ENCODE data around the gene HSPA6.
"Not testable (repeated sequence)": the region's sequence is repeated elsewhere in the genome, so short reads cannot be mapped to it uniquely, and the experiment has no call there.

DNA sequence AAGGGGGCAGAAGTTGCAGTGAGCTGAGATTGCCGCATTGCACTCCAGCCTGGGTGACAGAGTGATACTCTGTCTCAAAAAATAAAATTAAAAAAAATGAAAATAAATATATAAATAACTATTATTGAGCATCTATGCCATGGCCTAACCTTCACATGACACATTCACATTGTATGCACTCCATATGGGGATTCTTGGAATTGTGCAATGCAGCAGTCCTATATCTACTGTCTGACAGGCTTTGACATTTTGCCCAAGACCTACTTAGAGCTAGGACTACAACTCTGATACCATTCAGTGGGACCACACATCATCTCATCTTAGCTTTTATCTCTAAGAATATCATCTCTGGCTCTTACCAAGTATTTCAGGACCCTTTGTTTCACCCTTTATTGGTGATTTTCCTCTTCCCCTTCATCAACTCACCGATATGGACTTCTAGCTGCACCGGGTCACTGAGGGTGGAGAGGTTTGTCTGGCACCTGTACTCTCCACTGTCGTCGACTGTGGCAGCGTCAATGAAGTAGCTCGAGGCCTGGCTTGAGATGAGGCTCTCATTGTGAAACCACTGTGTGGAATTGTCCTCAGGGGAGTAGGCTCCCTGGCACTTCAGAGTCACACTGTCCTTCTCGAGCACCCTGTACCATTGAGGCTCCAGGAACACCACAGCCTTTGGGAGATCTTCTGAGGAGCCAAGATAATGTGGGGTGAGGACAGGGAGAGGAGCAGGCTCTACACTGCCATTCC, 23.8 kb downstream of the HSPA6 start:
- TF ChIP-seq, protein P1, sequence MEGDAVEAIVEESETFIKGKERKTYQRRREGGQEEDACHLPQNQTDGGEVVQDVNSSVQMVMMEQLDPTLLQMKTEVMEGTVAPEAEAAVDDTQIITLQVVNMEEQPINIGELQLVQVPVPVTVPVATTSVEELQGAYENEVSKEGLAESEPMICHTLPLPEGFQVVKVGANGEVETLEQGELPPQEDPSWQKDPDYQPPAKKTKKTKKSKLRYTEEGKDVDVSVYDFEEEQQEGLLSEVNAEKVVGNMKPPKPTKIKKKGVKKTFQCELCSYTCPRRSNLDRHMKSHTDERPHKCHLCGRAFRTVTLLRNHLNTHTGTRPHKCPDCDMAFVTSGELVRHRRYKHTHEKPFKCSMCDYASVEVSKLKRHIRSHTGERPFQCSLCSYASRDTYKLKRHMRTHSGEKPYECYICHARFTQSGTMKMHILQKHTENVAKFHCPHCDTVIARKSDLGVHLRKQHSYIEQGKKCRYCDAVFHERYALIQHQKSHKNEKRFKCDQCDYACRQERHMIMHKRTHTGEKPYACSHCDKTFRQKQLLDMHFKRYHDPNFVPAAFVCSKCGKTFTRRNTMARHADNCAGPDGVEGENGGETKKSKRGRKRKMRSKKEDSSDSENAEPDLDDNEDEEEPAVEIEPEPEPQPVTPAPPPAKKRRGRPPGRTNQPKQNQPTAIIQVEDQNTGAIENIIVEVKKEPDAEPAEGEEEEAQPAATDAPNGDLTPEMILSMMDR (conservative IDR thresholded peaks at IDR 0.05) = not testable (repeated sequence)
- not testable (repeated sequence) for TF ChIP-seq EZH2 (IDR thresholded peaks at IDR 0.05; ENCODE audit: low read depth)

Data from PC-9 (cell line).